Activated naive CD4-positive, alpha-beta T cell (primary cell): ENCODE measurements around the gene LRTM2.

Experiments
- DNase-seq, 4 experiments: peaks; one replicate each; lab custom pipeline; 2025; lab: John Stamatoyannopoulos, UW

The LRTM2 gene

DNA sequence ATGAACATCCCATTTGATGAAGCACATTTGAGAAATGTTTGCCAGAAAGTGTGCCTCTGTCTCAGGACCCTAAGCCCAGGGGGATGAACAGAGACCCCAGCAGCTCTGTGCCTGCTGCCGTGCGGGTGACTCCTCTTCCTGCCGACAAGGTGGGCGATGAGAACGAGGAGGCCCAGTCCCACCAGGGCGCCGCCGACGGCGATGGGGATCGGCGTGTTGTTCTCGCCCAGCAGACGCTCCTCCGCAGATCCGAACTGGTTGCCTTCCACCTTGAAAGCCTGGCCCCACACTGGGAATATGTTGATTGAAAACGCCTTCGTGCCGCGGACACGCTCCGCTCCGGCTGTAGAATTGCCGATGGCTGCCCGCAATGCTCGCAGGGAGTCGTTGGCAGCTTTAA lies 44.1 kb downstream of the LRTM2 start:
- DNase-seq, result no peak

DNA sequence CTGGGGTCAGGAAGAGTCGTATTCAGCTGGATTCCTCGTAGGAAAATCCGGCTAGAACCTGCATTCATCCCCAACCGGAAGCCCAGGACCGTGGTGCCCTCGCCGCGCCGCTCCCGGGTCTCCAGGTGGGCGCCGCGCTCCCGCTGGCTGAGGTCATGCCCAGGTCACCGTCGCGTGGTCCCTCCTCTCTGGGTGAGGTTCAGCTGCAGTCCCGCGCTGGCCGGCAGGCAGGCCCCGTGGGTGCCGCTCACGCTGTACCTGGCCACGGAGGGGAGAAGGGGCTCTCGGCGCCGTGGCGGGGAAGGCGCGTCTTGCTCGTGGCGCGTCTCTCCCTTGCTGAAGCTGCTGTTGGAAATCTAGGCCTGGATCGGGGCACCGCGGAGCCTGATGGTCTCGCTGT lies 44.5 kb downstream of the LRTM2 start:
- DNase-seq, result no peak

- no peak for DNase-seq
Observed at GRCh38 chr12:1865284-1865866, 45.0 kb downstream of the LRTM2 start.

- DNase-seq, result no peak
Observed at GRCh38 chr12:1869145-1869544, 48.8 kb downstream of the LRTM2 start.

DNA sequence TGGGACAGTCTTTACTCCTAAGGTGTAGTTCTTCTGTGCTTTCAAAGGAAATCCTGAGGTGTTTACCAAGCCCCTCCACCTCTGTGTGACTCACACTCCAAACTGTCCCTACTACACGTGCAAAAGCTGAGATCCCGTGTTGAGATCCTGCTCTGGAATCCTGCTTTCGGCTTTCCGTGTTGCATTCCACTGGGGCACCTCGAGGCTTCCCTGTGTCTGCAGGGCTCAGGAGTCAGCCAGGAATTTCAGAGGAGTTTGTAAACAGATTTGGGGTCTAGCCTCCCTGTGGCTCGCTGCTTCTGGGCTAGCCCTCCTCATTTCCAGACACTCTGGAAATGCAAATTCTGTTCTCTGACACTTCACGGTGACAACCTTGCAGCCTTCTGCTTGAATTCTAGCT lies 49.7 kb downstream of the LRTM2 start:
- DNase-seq, result no peak

- DNase-seq, result no peak
Observed at GRCh38 chr12:1870998-1871917, 50.9 kb downstream of the LRTM2 start.

GRCh38 chr12:1872001-1872400 lies 51.6 kb downstream of the LRTM2 start:
- no peak for DNase-seq

DNA sequence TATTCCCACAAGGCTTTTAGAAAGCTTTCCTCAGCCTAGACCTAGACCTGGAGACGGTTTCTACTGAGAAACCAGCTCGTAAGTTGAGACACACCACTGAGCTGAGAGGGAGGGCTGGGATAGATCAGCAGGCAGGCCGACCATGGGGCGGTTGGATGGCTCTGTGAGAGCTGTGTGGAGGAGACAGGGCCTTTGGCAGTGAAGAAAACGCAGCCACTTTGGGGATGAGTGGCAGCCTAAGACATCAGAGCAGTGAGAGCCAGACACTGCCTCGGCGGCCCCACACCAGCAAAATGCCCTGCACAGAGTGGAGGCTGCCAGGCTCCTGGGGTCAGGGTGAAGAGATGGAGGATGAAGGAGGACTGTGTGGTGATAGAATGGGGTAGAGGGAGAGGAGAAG lies 52.1 kb downstream of the LRTM2 start:
- no peak for DNase-seq

- DNase-seq, result no peak
Observed at GRCh38 chr12:1873531-1874510, 53.5 kb downstream of the LRTM2 start.

DNA sequence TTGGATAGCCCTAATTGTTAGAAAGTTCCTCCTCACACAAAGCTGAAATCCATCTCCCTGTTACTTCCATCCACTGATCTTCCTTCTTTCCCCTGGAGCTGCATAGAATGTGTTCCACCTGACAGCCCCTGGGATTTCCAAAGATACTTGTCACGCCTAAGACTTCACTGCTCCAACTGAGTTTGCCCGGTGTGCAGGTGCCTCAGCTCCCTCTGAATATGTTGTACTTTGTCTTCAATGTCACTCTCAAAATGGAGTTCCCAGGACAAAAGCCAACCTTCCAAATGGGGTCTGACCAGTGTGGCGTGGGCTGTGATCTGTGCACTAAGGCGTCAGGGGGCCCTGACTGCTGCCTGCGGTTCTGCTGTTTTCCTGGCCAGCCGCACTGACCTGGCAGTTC lies 55.2 kb downstream of the LRTM2 start:
- DNase-seq, result no peak

- no peak for DNase-seq
Observed at GRCh38 chr12:1876086-1876485, 55.7 kb downstream of the LRTM2 start.

DNA sequence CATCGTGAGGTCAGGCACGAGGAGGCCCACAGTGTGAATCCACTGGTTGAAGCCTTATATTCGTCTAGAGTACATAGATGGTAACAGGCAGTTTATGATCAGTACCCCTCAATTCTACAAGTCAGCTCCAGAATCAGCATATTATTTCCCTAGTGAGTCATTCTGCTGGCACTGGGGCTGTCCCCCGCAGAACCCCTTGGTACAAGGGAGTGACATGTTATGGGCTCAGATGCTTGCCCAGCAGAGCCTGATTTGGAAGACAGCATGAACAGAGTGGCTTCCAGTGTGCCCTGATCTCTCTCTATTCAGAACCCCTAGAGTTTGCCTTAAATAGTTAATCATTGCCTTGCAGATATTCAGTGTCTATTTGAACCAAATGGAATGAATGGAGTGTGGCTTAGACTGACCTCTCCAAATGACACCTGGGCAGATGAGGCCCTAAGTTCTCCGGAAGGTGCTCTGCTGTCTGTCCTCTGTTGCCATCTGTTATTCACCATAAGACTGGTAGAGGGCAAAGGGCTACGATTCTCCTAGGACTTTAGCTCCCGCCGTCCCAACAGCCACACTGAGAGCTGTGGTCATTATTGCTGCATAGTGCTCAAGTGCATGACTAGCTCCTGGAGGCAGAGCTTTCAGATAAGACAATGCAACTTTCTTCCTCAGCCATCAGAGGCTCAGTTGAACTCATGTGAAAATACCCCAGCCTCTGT lies 57.0 kb downstream of the LRTM2 start:
- DNase-seq, result no peak

- DNase-seq, result no peak
Observed at GRCh38 chr12:1878214-1878613, 57.8 kb downstream of the LRTM2 start.

DNA sequence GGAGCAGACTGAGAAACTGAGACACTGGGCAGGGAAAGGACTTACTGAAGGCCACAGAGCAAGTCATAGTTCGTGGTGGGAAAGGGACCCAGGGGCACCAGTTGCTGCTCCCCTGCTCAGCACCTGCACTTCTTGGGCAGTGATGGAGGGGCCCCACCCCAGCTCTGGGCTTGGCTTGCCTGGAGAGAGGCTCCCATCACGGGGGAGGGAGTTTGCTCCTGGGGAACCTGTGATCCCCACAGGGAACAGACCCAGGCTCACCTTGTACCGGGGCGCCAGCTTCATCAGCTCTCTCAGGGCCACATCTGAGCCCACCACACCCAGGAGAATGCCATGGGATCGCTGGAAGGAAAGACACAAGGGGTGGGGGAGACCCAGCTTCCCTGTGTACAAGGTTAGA lies 58.3 kb downstream of the LRTM2 start:
- DNase-seq, result no peak

DNA sequence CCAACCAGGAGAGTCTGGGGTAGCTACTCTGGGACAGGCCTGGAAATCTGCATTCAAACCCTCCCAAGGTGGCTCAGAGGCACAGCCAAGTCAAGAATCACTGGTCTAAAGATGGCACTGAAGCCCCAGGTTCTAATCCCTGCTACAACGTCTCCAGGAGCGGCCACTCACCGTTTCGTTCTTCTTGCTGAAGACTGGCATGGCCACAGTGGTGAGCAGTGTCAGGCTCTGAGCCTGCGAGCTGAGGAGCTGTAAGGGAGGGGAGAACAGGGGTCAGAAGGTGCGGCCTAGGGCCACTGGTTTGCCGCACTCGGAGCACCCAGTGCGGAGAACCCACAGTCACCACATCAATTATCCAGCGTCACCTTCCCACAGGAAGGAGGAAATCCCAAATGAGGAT lies 59.3 kb downstream of the LRTM2 start:
- DNase-seq, result no peak

DNA sequence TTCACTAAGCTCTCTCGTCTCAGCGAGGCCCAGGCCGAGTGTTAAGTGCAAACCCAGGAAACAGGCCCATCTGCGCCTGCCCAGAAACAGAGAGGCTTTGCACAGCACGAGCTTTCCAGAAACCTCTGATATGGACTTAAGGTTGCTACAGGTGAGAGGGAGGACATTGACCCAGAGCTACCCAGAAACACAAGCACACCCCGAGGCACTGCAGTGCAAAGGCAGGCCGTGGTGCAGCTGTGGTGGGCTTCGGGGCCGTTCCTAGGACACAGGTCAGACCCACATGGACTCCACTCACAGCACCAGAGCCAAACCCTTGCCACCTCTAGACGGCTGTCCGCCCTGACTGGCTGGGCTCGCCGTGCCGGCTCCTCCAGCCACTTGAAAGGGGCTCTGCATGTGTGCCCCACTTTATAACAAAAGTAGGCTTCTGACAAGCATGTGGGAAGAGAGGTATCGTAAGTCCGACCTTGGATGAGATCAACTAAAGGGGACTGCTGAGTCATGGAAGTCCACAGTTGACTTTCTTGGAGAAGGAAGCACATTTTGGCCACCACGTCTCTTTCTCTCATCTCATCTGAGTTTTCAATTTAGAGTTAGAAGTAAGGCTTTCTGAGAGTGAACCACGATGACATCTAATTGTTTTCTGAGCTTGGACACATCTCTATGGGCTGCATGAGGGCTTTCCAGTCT lies 59.9 kb downstream of the LRTM2 start:
- no peak for DNase-seq

GRCh38 chr12:1880876-1881275 lies 60.5 kb downstream of the LRTM2 start:
- no peak for DNase-seq

DNA sequence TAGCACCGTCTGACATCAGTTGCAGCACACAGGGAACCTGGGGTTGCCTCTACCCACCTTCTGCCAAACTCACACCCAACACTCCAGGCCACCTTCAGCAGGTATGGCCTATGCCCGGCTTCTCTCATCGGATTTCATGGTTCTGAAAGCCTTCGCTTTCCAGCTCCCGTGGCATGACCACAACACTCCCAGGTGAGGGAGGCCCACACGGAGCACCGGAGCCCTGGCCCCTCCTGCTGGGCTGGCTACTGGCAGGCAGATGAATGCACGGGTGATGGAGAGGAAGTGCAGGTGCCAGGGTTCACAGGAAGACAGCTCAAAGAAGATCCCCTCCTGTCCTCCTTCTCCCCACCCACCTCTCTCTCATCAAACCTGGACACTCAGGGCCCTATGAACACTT lies 60.9 kb downstream of the LRTM2 start:
- no peak for DNase-seq

DNA sequence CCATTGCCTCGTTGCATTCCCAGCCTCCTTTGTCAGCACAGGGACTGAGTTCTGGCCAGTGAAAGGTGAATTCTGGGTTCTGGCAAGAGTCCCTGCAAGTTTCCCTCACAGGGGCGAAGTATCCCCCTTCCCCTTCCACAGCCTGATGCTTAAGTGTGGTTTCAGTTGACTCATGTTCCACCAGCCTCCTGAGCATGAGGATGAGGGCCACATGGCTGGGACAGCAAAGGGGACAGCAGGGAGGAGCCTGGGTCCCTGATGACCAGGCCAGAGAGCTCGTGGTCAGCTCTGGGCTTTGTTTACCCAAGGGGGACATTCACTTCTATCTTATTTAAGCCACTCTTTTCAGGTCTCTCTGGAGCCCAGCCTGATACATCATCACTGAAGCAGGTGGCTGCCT lies 61.6 kb downstream of the LRTM2 start:
- DNase-seq, result no peak

DNA sequence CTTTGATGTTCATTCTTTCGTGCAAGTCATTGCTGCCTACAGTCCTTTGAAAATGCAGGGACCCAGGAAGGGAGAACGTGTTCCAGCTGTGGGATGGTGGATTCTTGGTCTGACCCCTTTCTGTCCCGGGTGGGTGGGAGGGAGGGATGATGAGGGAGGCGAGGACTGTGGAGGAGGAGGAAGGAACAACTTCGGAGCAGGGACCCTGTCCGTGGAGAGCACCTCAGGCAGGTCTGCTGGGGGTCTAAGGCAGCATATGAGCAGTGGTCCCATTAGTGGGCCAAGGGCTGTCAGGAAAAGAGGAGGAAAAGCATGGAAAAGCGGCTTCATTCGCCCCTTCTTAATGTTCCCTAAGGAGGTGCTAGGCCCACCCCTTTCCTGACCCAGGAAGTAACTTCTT lies 62.0 kb downstream of the LRTM2 start:
- no peak for DNase-seq

DNA sequence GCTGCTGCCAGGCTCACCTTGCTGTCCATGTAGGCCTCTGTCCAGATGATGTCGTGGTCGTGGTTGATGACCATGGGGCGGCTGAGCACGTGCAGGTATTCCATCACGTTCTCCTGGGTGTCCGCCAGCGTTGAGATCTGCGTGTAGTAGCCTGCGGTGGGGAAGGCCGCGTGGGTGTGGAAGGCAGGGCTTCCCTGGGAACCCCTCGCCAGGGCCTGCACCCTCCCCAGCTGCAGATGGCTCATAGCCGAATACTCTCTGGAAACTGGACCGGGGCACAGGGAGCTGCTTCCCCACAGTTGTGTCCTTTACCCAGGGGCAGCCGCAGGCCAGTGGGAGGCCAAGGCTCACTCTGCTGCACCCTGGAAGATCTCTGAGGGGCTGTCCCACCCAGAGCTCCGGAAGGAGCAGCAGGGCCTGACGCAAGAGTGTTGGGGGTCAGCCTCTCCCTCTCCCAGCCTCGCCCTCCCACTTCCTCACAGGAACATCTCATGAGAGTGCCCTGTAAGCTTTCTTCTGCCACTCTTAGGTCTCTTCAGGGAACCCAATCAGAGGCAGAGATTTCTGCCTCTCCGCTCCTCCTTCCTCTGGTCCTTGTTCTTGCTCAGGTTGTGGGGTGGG lies 62.6 kb downstream of the LRTM2 start:
- no peak for DNase-seq
